Keratinocyte (primary cell): ENCODE results near the gene DNAJC27. TPM values are rescaled to one million over a fixed set of nuclear protein-coding genes. Genes with fewer than 3 reads are reported as not detected.
"Not testable (repeated sequence)": the region's sequence is repeated elsewhere in the genome, so short reads cannot be mapped to it uniquely, and the experiment has no call there.

Experiments used
- DNase-seq: peaks from one replicate; pipeline ENCODE4 v3.0.0-alpha.2; 2011; ENCODE audit warnings: low read depth, missing footprints, low spot score
- FAIRE-seq: peaks from 2 replicates; lab custom pipeline; 2011; peaks lifted over from hg19 to GRCh38; lab: Jason Lieb, UNC
- H2AFZ ChIP-seq: 2 replicates; pipeline ENCODE4 v1.6.0; 2012; ENCODE audit warnings: low read length, control low read depth, inconsistent platforms; ENCODE audit not compliant: control insufficient read depth
- H3K27ac ChIP-seq: 2 replicates; pipeline ENCODE4 v1.5.1; 2011; ENCODE audit warnings: low read length; ENCODE audit not compliant: control insufficient read depth, insufficient read depth
- H3K27me3 ChIP-seq: 3 replicates; pipeline ENCODE4 v1.6.0; 2011; ENCODE audit warnings: low read length; ENCODE audit not compliant: control insufficient read depth, insufficient read depth; ENCODE audit errors: extremely low read depth
- H3K36me3 ChIP-seq, 2 experiments: 2 replicates in 1 of 2; 3 replicates in 1 of 2; pipeline ENCODE4 v1.5.1; 2011; ENCODE audit warnings: low read length in 2 of 2, mild to moderate bottlenecking in 1 of 2; ENCODE audit not compliant: control insufficient read depth in 2 of 2, insufficient read depth in 2 of 2; ENCODE audit errors: extremely low read depth in 1 of 2
- H3K4me1 ChIP-seq: 3 replicates; pipeline ENCODE4 v1.5.1; 2011; ENCODE audit warnings: low read length; ENCODE audit not compliant: control insufficient read depth, insufficient read depth; ENCODE audit errors: extremely low read depth
- H3K4me2 ChIP-seq: 3 replicates; pipeline ENCODE4 v1.6.0; 2011; ENCODE audit warnings: low read depth, low read length; ENCODE audit not compliant: control insufficient read depth, insufficient read depth; ENCODE audit errors: extremely low read depth
- H3K4me3 ChIP-seq, 3 experiments: fragments of 200-600 bp in 1 of 3; sonication (generic) in 1 of 3; 2 replicates in 2 of 3; 3 replicates in 1 of 3; pipeline ENCODE4 v1.5.1; 2011 to 2016; ENCODE audit warnings: low read length in 3 of 3, mild to moderate bottlenecking in 3 of 3, control low read depth in 2 of 3, inconsistent platforms in 1 of 3, low read depth in 1 of 3, mixed read lengths in 1 of 3, mixed run types in 1 of 3, moderate library complexity in 1 of 3; ENCODE audit not compliant: control insufficient read depth in 2 of 3, insufficient read depth in 2 of 3; ENCODE audit errors: extremely low read depth in 1 of 3
- H3K79me2 ChIP-seq: 2 replicates; pipeline ENCODE4 v1.6.0; 2012; ENCODE audit warnings: low read length; ENCODE audit not compliant: control insufficient read depth, insufficient read depth
- H3K9ac ChIP-seq: 3 replicates; pipeline ENCODE4 v1.6.0; 2011; ENCODE audit warnings: low read length; ENCODE audit not compliant: control insufficient read depth, insufficient read depth; ENCODE audit errors: extremely low read depth
- H3K9me1 ChIP-seq: 3 replicates; pipeline ENCODE4 v1.6.0; 2011; ENCODE audit warnings: low read length; ENCODE audit not compliant: control insufficient read depth, insufficient read depth; ENCODE audit errors: extremely low read depth
- H3K9me3 ChIP-seq: 2 replicates; pipeline ENCODE4 v1.5.1; 2012; ENCODE audit warnings: low read depth, low read length; ENCODE audit not compliant: control insufficient read depth
- H4K20me1 ChIP-seq: 3 replicates; pipeline ENCODE4 v1.6.0; 2011; ENCODE audit warnings: low read length; ENCODE audit not compliant: control insufficient read depth, insufficient read depth; ENCODE audit errors: extremely low read depth
- EZH2 ChIP-seq: IDR thresholded peaks from one replicate; pipeline ENCODE4 v1.6.1; 2012; ENCODE audit warnings: inconsistent platforms, mild to moderate bottlenecking, low read length, moderate library complexity
- dilution Hi-C: fragments of 300-500 bp; cut with MboI; formaldehyde crosslinking; loops from one replicate; pipeline ENCODE4 v1.7.0; 2020; ENCODE audit warnings: low sequenced_read_pairs; ENCODE audit not compliant: extremely low pct_ligation_motif_present
- polyA plus RNA-seq, 5 experiments: library from polyadenylated mRNA; depleted of rRNA in 3 of 5; stranded (reverse) in 3 of 5; stranded (forward) in 1 of 5; unstranded in 1 of 5; fragments of >200 nt; gene quantifications; 1 replicate in 1 of 5; 2 replicates in 3 of 5; 3 replicates in 1 of 5; pipeline versions ENCODE4 v1.2.1 to v1.2.3, GENCODE V29; 2011 to 2012; ENCODE audit warnings: missing spikeins in 2 of 5, low read depth in 1 of 5, low replicate concordance in 1 of 5
- TF ChIP-seq, protein P1 (sequence below), 3 experiments: IDR thresholded peaks in 1 of 3; conservative IDR thresholded peaks in 1 of 3; optimal IDR thresholded peaks in 1 of 3; 2 replicates in 2 of 3; 3 replicates in 1 of 3; pipeline versions ENCODE3 to v1.5.1; 2011; ENCODE audit warnings: low read length in 3 of 3, mild to moderate bottlenecking in 3 of 3, moderate library complexity in 2 of 3, control low read depth in 1 of 3, inconsistent platforms in 1 of 3; ENCODE audit not compliant: insufficient read depth in 2 of 3; ENCODE audit errors: extremely low read depth in 1 of 3

DNAJC27 gene
- polyA plus RNA-seq, 1 donor (not counting 4 experiments of a cell fraction or from before 2014, with no cell fraction given) = 3.4 TPM

DNA sequence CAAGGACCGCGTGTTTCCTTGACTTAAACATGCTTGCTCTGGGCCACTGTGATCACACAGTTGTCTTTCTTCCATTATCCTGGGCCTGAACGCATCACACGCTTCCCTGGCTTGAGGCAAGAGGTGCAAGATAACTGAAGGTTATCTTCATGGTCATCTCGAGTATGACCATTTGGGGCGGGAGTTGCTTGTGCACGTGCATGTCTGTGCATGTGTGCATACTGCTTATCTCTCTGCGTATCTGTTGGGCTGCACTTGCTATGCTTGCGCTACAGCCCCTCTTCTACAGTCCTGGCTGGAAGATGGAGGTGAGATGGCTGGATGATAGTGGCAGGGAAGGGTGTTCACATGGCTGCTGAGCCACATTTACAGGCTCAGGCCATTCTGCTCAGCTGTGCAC, 42.9 kb upstream of the DNAJC27 start:
- Histone ChIP-seq H3K4me2 (no peak overlapping the region), H3K9ac (no peak overlapping the region), H3K4me1 (no peaks in the 10 kb centered on the region), H3K79me2 (no peaks in the 10 kb centered on the region), H3K27me3 (peaks cover 4% of the 10 kb centered on the region), H2AFZ (no peak overlapping the region), H3K4me3 (no peak overlapping the region), H3K27ac (no peak overlapping the region), H3K36me3 (no peaks in the 10 kb centered on the region), H3K9me1 (no peaks in the 10 kb centered on the region), H4K20me1 (no peaks in the 10 kb centered on the region), H3K9me3 (no peaks in the 10 kb centered on the region)
- DNase-seq (no peak), FAIRE-seq (no peak)
- dilution Hi-C loops = no loop called here
- TF ChIP-seq EZH2 = no peak

DNA sequence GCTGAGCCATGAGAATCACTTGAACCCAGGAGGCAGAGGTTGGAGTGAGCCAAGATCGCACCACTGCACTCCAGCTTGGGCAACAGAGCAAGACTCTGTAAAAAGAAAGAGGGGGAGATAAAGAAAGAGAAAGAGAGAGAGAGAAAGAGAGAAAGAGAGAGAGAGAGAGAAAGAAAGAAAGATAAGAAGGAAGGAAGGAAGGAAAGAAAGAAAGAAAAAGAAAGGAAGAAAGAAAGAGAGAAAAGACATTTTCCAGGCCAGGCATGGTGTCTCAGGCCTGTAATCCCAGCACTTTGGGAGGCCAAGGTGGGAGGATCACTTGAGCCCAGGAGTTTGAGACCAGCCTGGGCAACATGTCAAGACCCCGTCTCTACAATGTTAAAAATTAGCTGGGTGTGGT, 39.6 kb upstream of the DNAJC27 start:
- H3K4me2 ChIP-seq, H2AFZ ChIP-seq, H3K9me3 ChIP-seq, H3K9ac ChIP-seq, H3K79me2 ChIP-seq, H3K9me1 ChIP-seq, FAIRE-seq, DNase-seq, H4K20me1 ChIP-seq, H3K4me3 ChIP-seq, H3K4me1 ChIP-seq, dilution Hi-C loops, H3K27ac ChIP-seq, H3K36me3 ChIP-seq, H3K27me3 ChIP-seq: not testable (repeated sequence)

DNA sequence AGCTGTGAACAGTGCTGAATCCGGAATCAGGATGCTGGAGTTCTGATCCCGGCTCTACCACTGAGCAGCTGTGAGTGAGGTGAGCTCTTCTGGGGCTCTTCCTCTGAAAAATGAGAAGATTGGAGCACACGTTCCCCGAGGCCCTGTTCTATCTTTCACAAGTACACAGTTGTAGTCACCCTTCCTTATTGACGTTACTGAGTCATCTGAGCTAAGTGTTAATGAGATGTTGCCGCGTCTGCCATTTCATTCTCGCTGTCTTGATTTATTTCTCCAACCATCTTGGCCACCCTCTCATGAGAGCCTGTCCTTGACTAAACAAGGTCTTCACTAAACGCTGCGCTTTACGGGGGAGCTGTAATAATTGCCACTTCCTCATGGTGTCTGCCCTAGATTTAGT, 38.2 kb upstream of the DNAJC27 start:
- no peaks in the 10 kb centered on the region for H3K79me2 ChIP-seq
- H3K9me3 ChIP-seq = no peaks in the 10 kb centered on the region
- no peak overlapping the region for H3K9ac ChIP-seq
- H3K9me1 ChIP-seq = no peaks in the 10 kb centered on the region
- H3K4me3 ChIP-seq = no peak overlapping the region
- no peak overlapping the region for H3K27ac ChIP-seq
- H3K36me3 ChIP-seq = no peaks in the 10 kb centered on the region
- no peak overlapping the region for H2AFZ ChIP-seq
- dilution Hi-C loops = no loop called here
- H4K20me1 ChIP-seq = no peaks in the 10 kb centered on the region
- TF ChIP-seq, protein P1, sequence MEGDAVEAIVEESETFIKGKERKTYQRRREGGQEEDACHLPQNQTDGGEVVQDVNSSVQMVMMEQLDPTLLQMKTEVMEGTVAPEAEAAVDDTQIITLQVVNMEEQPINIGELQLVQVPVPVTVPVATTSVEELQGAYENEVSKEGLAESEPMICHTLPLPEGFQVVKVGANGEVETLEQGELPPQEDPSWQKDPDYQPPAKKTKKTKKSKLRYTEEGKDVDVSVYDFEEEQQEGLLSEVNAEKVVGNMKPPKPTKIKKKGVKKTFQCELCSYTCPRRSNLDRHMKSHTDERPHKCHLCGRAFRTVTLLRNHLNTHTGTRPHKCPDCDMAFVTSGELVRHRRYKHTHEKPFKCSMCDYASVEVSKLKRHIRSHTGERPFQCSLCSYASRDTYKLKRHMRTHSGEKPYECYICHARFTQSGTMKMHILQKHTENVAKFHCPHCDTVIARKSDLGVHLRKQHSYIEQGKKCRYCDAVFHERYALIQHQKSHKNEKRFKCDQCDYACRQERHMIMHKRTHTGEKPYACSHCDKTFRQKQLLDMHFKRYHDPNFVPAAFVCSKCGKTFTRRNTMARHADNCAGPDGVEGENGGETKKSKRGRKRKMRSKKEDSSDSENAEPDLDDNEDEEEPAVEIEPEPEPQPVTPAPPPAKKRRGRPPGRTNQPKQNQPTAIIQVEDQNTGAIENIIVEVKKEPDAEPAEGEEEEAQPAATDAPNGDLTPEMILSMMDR (optimal IDR thresholded peaks at IDR 0.05 in 1 of 3, IDR thresholded peaks at IDR 0.05 in 1 of 3, conservative IDR thresholded peaks at IDR 0.05 in 1 of 3; ENCODE audit: extremely low read depth in 1 of 3, insufficient read depth in 2 of 3, low read length in 3 of 3) = no peak
- TF ChIP-seq EZH2 = no peak
- no peaks in the 10 kb centered on the region for H3K27me3 ChIP-seq
- no peaks in the 10 kb centered on the region for H3K4me1 ChIP-seq
- no peak overlapping the region for H3K4me2 ChIP-seq
- no peak for DNase-seq
- no peak for FAIRE-seq
